ENCODE measurements around the gene BTAF1.

DNA sequence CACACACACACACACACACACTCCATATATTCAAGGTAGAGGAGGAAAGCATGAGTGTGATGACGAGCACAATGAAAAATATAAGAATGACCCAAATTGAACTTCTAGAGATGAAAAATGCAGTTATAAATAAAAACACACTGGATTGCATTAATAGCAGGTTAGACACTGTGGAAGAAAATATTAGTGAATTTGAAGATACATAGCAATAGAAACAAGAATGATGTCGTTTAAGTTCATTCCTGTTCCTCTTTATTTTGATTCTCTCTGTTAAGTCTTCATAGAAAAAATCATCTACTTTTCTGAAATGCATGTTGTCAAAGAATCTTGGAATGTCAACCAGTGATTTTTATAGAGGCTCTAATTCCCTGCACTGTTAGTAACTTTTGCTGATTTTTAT lies 78.4 kb downstream of the BTAF1 start:
- no peak for TF ChIP-seq CTCF (IDR thresholded peaks at IDR 0.05)
- no peak for TF ChIP-seq POLR2A (IDR thresholded peaks at IDR 0.05)
